HEK293 (cell line): Measurements from ENCODE around the gene KCNG3.

Source experiments
- CTCF ChIA-PET: fragments of 350-600 bp; formaldehyde crosslinking; extraction: SDS; loops from one replicate; lab custom pipeline; 2021; ENCODE audit warnings: antibody characterized with exemption; lab: Yijun Ruan, JAX
- POLR2A ChIA-PET: fragments of 300-600 bp; formaldehyde crosslinking; extraction: SDS; loops from one replicate; lab custom pipeline; 2020; ENCODE audit warnings: antibody characterized with exemption, inconsistent platforms; lab: Yijun Ruan, JAX
- H3K27ac ChIP-seq: fragments of 200-500 bp; sonication (Bioruptor generic); 2 replicates; pipeline ENCODE4 v1.5.1; 2014; ENCODE audit warnings: low read depth, low read length, control low read depth, inconsistent platforms; ENCODE audit errors: extremely low read depth
- H3K36me3 ChIP-seq, 2 experiments: fragments of 200-500 bp in 1 of 2; sonication (Bioruptor generic) in 1 of 2; 1 replicate in 1 of 2; 2 replicates in 1 of 2; pipeline ENCODE4 v1.5.1; 2014 to 2017; ENCODE audit warnings: inconsistent platforms in 2 of 2, low read length in 2 of 2; ENCODE audit not compliant: control insufficient read depth in 2 of 2, insufficient read depth in 1 of 2
- H3K4me1 ChIP-seq: fragments of 200-500 bp; sonication (Bioruptor generic); 2 replicates; pipeline ENCODE4 v1.5.1; 2014; ENCODE audit warnings: mild to moderate bottlenecking, low read length, inconsistent platforms; ENCODE audit not compliant: control insufficient read depth, insufficient read depth
- H3K4me3 ChIP-seq: 2 replicates; pipeline ENCODE4 v1.5.1; 2011; ENCODE audit warnings: low read depth, mild to moderate bottlenecking, control low read depth, low read length, moderate library complexity
- H3K9me3 ChIP-seq: fragments of 200-500 bp; sonication (Bioruptor generic); 2 replicates; pipeline ENCODE4 v1.5.1; 2014; ENCODE audit warnings: low read depth, low read length, inconsistent platforms; ENCODE audit not compliant: control insufficient read depth, insufficient read depth
- BCL11B ChIP-seq: fragments of 450-650 bp; formaldehyde crosslinking; IDR thresholded peaks from 2 replicates; pipeline ENCODE4 v1.5.1; 2016; ENCODE audit warnings: low read depth, missing biosample characterization, missing genetic modification characterization
- EGR2 ChIP-seq: fragments of 450-650 bp; formaldehyde crosslinking; IDR thresholded peaks from 2 replicates; pipeline ENCODE4 v1.5.1; 2016; ENCODE audit warnings: low read depth, missing biosample characterization, missing genetic modification characterization
- PRDM10 ChIP-seq: fragments of 450-650 bp; formaldehyde crosslinking; IDR thresholded peaks from 2 replicates; pipeline ENCODE4 v1.5.1; 2016; ENCODE audit warnings: missing biosample characterization, missing genetic modification characterization
- REST ChIP-seq: fragments of 450-650 bp; formaldehyde crosslinking; IDR thresholded peaks from 2 replicates; pipeline ENCODE4 v1.5.1; 2016; ENCODE audit warnings: missing biosample characterization, missing genetic modification characterization
- SCRT1 ChIP-seq: fragments of 450-650 bp; formaldehyde crosslinking; IDR thresholded peaks from 2 replicates; pipeline ENCODE4 v1.5.1; 2016; ENCODE audit warnings: missing biosample characterization, missing genetic modification characterization, borderline replicate concordance
- SCRT2 ChIP-seq: fragments of 450-650 bp; formaldehyde crosslinking; IDR thresholded peaks from 2 replicates; pipeline ENCODE4 v1.5.1; 2016; ENCODE audit warnings: missing biosample characterization, missing genetic modification characterization
- ZFHX2 ChIP-seq: fragments of 450-650 bp; formaldehyde crosslinking; conservative IDR thresholded peaks from 2 replicates; pipeline ENCODE4 v1.5.1; 2016; ENCODE audit warnings: missing biosample characterization, missing genetic modification characterization
- ZNF138 ChIP-seq: fragments of 450-650 bp; formaldehyde crosslinking; IDR thresholded peaks from 2 replicates; pipeline ENCODE4 v1.5.1; 2016; ENCODE audit warnings: missing biosample characterization, missing genetic modification characterization, borderline replicate concordance
- ZNF311 ChIP-seq: fragments of 450-650 bp; formaldehyde crosslinking; IDR thresholded peaks from 2 replicates; pipeline ENCODE4 v1.5.1; 2017; ENCODE audit warnings: missing biosample characterization, missing genetic modification characterization, borderline replicate concordance
- TF ChIP-seq, protein P1 (sequence below): fragments of 450-650 bp; formaldehyde crosslinking; IDR thresholded peaks from 2 replicates; pipeline ENCODE4 v1.5.1; 2016; ENCODE audit warnings: missing biosample characterization, missing genetic modification characterization
- TF ChIP-seq, protein P2 (sequence below): fragments of 450-650 bp; formaldehyde crosslinking; IDR thresholded peaks from 2 replicates; pipeline ENCODE4 v1.5.1; 2017; ENCODE audit warnings: missing biosample characterization, missing genetic modification characterization

KCNG3 gene

GRCh38 chr2:42498497-42498896 is 4.7 kb upstream of the KCNG3 start:
- Histone ChIP-seq H3K4me3 (no peak overlapping the region), H3K9me3 (no peaks in the 10 kb centered on the region), H3K27ac (no peak overlapping the region)
- ChIA-PET POLR2A (no interaction called here), CTCF (interaction anchor here (0.6 to 4.7 kb wide), 4 partner anchors 75 to 305 kb away, joined by 3 to 27 read pairs (median 3); no protein-coding TSS in a partner anchor)
- TF ChIP-seq, protein P1, sequence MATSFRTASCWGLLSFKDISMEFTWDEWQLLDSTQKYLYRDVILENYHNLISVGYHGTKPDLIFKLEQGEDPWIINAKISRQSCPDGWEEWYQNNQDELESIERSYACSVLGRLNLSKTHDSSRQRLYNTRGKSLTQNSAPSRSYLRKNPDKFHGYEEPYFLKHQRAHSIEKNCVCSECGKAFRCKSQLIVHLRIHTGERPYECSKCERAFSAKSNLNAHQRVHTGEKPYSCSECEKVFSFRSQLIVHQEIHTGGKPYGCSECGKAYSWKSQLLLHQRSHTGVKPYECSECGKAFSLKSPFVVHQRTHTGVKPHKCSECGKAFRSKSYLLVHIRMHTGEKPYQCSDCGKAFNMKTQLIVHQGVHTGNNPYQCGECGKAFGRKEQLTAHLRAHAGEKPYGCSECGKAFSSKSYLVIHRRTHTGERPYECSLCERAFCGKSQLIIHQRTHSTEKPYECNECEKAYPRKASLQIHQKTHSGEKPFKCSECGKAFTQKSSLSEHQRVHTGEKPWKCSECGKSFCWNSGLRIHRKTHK = no peak
- no peak for TF ChIP-seq ZFHX2 (tag by site-specific recombination)
- TF ChIP-seq SCRT2 = peak; percentile 93
- TF ChIP-seq, protein P2, sequence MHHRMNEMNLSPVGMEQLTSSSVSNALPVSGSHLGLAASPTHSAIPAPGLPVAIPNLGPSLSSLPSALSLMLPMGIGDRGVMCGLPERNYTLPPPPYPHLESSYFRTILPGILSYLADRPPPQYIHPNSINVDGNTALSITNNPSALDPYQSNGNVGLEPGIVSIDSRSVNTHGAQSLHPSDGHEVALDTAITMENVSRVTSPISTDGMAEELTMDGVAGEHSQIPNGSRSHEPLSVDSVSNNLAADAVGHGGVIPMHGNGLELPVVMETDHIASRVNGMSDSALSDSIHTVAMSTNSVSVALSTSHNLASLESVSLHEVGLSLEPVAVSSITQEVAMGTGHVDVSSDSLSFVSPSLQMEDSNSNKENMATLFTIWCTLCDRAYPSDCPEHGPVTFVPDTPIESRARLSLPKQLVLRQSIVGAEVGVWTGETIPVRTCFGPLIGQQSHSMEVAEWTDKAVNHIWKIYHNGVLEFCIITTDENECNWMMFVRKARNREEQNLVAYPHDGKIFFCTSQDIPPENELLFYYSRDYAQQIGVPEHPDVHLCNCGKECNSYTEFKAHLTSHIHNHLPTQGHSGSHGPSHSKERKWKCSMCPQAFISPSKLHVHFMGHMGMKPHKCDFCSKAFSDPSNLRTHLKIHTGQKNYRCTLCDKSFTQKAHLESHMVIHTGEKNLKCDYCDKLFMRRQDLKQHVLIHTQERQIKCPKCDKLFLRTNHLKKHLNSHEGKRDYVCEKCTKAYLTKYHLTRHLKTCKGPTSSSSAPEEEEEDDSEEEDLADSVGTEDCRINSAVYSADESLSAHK (tag by site-specific recombination) = no peak
- TF ChIP-seq SCRT1 (tag by site-specific recombination) = peak; percentile 71
- no peak for TF ChIP-seq REST (tag by site-specific recombination)
- TF ChIP-seq, all 188 proteins: peak for 2
- Histone ChIP-seq H3K36me3 (no peaks in the 10 kb centered on the region), H3K4me1 (peaks cover 7% of the 10 kb centered on the region; the same call in 1 of the 2 replicates)

DNA sequence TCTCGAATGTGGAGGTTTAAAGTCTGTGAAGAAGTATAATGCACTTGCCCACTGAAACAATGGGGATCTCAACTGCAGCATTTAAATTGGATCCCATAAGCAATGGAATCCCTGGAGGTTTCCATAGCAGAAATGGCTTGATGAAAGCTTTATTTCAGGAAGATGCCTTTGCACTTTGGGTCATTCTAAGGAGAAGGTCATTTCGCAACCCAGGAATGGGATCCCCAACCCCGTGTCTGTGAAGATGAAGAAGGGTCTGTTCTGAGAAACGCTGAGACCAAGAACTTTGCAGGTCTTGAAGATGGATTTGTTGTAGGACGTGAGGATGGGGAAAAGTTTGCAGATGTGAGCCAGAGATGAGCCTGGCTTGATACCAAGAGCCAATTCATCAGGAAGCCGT is 1.8 kb upstream of the KCNG3 start:
- ChIA-PET CTCF (interaction anchor here (0.7 to 4.7 kb wide), 9 partner anchors 8 to 1274 kb away, joined by 3 to 27 read pairs (median 4); no protein-coding TSS in a partner anchor), POLR2A (no interaction called here)
- 0 out of 2 replicates have a peak overlapping the region, but pooled peaks have one; percentile 3 for H3K4me3 ChIP-seq
- no peaks in the 10 kb centered on the region for H3K9me3 ChIP-seq
- TF ChIP-seq EGR2 (tag by site-specific recombination) (no peak), ZNF138 (tag by site-specific recombination) (no peak), BCL11B (tag by site-specific recombination) (no peak), ZNF311 (tag by site-specific recombination) (no peak), PRDM10 (tag by site-specific recombination) (peak; percentile 11; the same call in 1 of the 2 replicates)
- no peaks in the 10 kb centered on the region for H3K36me3 ChIP-seq
- H3K27ac ChIP-seq = no peak overlapping the region
- peaks cover 16% of the 10 kb centered on the region for H3K4me1 ChIP-seq
